ENCODE results near the gene IQGAP2.

IQGAP2 gene

DNA sequence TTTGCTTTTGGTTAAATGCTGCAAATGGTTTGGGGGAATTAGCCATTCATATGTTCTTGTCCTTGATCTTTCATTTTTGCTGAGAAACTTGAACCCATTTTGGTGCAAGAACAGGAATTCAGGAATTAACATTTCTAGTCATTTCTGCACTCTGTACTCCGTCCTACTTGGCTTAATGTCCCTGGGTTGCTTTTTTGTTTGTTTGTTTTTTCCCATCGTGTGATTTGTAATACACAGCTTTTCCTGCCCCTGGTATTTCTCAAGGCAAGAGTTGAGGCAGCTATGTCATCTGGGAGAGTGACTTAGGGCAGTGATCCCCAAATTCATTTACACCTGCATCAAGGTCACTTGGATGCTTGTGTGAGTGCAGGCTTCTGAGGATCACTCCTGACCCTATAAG lies 71.3 kb downstream of the IQGAP2 start:
- ChIA-PET POLR2A (no interaction called here), CTCF (interaction anchor here (0.7 to 2.2 kb wide), 3 partner anchors 11 to 24 kb away, joined by 3 to 6 read pairs (median 5); no protein-coding TSS in a partner anchor)
- TF ChIP-seq, protein P1, sequence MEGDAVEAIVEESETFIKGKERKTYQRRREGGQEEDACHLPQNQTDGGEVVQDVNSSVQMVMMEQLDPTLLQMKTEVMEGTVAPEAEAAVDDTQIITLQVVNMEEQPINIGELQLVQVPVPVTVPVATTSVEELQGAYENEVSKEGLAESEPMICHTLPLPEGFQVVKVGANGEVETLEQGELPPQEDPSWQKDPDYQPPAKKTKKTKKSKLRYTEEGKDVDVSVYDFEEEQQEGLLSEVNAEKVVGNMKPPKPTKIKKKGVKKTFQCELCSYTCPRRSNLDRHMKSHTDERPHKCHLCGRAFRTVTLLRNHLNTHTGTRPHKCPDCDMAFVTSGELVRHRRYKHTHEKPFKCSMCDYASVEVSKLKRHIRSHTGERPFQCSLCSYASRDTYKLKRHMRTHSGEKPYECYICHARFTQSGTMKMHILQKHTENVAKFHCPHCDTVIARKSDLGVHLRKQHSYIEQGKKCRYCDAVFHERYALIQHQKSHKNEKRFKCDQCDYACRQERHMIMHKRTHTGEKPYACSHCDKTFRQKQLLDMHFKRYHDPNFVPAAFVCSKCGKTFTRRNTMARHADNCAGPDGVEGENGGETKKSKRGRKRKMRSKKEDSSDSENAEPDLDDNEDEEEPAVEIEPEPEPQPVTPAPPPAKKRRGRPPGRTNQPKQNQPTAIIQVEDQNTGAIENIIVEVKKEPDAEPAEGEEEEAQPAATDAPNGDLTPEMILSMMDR (IDR thresholded peaks at IDR 0.05; ENCODE audit: control extremely low read depth, extremely low read depth, low read depth, missing control alignments), result no peak
- DNase-seq (ENCODE audit: extremely low spot score), result no peak

DNA sequence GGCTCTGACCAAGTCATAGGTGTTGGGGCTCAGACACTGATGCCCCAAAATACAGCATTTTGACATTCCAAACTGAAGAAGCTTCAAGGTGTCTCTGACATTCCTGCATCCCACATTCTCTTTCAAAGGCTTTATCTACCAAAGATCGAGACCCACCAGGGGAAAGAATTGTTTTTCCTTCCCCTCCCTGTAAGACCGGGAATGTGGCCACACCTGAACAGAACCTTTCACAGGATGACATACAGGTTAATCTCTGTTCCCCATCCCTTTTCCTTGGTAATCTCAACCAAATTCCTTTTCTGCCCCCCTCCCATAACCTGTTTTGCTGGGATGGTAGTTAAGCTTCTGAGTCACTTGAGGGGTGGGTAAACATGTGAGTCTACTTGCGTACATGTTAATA lies 72.3 kb downstream of the IQGAP2 start:
- POLR2A ChIA-PET, result no interaction called here
- TF ChIP-seq, protein P1 (IDR thresholded peaks at IDR 0.05; ENCODE audit: control extremely low read depth, extremely low read depth, low read depth, missing control alignments), result no peak
- DNase-seq (ENCODE audit: extremely low spot score), result no peak
- CTCF ChIA-PET, result no interaction called here

DNA sequence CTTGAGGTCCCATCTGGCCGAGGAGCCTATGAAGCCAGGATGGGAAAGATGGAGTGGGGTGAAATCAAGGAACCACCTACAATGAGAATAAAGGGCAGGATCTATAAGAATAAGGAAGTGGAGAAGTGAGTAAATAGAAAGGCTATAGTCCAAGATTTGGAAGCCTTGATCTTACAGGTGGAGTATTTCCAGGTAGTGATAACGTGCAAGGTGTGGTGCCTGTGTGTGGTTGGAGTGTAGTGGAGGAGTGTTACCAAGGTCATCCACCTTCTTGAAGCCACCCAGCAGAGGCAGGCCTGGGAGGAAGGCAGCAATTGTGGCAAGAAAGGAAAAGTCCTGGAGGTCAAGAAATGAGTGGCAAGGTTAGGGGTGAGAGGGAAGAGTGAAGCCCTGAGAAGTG lies 72.9 kb downstream of the IQGAP2 start:
- ChIA-PET POLR2A (no interaction called here), CTCF (interaction anchor here (1.1 kb wide), 1 partner anchor 26 kb away, joined by 3 read pairs; no protein-coding TSS in a partner anchor)
- DNase-seq (ENCODE audit: extremely low spot score), result no peak
- TF ChIP-seq, protein P1 (IDR thresholded peaks at IDR 0.05; ENCODE audit: control extremely low read depth, extremely low read depth, low read depth, missing control alignments), result no peak

DNA sequence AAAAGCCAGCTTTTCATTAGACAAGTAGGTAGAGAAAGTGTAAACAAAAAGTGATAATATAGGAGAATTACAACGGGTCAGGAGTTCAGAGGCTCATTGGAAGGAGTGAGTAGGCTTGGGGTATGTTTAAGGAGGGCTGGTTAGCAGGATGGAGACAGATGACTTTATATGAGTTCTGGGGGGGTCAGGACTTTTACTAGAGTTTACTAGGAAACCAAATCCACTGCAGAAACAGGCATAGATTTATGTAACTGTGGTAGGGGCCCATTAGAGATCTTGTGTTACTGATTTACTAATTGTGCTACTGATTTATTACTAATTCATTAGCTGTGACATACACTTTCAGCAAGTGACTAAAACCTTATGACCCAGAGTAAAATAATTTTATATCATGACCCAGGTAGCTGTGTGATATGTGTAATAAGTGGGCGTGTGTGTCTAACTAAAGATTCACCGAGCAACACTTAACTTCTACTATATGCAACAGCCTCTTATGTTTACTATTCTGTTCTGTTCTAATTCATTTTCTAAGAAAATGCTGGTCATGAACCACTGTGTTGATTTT lies 73.5 kb downstream of the IQGAP2 start:
- CTCF ChIA-PET, result interaction anchor here (1.1 kb wide), 1 partner anchor 27 kb away, joined by 3 read pairs; no protein-coding TSS in a partner anchor
- TF ChIP-seq, protein P1 (IDR thresholded peaks at IDR 0.05; ENCODE audit: control extremely low read depth, extremely low read depth, low read depth, missing control alignments), result no peak
- no peak for DNase-seq (ENCODE audit: extremely low spot score)
- POLR2A ChIA-PET, result no interaction called here

DNA sequence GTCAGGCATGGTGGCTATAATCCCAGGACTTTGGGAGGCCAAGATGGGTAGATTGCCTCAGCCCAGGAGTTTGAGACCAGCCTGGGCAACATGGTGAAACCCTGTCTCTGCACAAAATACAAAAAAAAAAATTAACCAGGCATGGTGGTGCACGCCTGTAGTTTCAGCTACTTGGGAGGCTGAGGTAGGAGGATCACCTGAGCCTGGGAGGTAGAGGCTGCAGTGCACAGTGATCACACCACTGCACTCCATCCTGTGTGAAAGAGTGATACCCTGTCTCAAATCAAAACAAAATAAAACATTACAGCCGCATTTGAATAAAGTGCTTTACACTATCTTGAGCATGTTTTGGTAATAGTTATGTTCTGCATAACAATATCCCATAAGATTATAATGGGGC lies 74.0 kb downstream of the IQGAP2 start:
- TF ChIP-seq, protein P1 (IDR thresholded peaks at IDR 0.05; ENCODE audit: control extremely low read depth, extremely low read depth, low read depth, missing control alignments), result no peak
- POLR2A ChIA-PET, result no interaction called here
- CTCF ChIA-PET, result interaction anchor here (1.1 kb wide), 1 partner anchor 27 kb away, joined by 3 read pairs; no protein-coding TSS in a partner anchor
- DNase-seq (ENCODE audit: extremely low spot score), result no peak

DNA sequence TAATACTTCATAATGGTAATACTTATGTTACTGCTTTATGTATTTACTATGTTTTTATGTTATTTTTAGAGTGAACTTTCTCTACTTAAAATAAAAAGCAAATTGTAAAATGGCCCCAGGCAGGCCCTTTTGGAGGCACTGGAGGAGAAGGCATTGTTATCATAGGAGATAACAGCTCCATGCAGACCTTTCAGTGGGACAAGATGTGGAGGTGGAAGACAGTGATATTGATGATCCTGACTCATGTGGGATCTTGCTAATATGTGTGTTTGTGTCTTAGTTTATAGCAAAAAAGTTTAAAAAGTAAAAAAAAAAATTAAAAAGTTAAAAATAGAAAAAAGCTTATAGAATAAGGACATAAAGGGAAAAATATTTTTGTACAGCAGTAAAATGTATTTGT lies 74.5 kb downstream of the IQGAP2 start:
- POLR2A ChIA-PET, result no interaction called here
- CTCF ChIA-PET, result interaction anchor here (0.9 kb wide), 1 partner anchor 11 kb away, joined by 3 read pairs; no protein-coding TSS in a partner anchor
- TF ChIP-seq, protein P1 (IDR thresholded peaks at IDR 0.05; ENCODE audit: control extremely low read depth, extremely low read depth, low read depth, missing control alignments), result no peak

More for the DNA sequence above, 74.5 kb downstream of the IQGAP2 start:
- DNase-seq (ENCODE audit: extremely low spot score), result no peak
